Upper lobe of left lung (tissue), 6 donors: Measurements from ENCODE around the gene SSC5D. TPM values are rescaled to one million over a fixed set of nuclear protein-coding genes. Genes with fewer than 3 reads are reported as not detected.

Experiments used
- ATAC-seq, 2 donors: fragments of 200-7000 bp; cut with Tn5 transposase; one replicate each; pipeline ENCODE4 v1.9.1; 2022; ENCODE audit warnings: mild to moderate bottlenecking in 2 of 2, moderate library complexity in 2 of 2; ENCODE audit not compliant: low FRiP score in 2 of 2
- DNase-seq, 2 donors: peaks; one replicate each; pipeline ENCODE4 v3.0.0-alpha.2; 2019 to 2020
- H3K27ac ChIP-seq, 4 donors: fragments of 200-600 bp; sonication (generic); one replicate each; pipeline ENCODE4 v1.5.1; 2016 to 2019
- H3K27me3 ChIP-seq, 4 donors: fragments of 200-600 bp; sonication (generic); one replicate each; pipeline ENCODE4 v1.5.1; 2017 to 2019
- H3K36me3 ChIP-seq, 4 donors: fragments of 200-600 bp; sonication (generic); one replicate each; pipeline ENCODE4 v1.5.1; 2016 to 2019
- H3K4me1 ChIP-seq, 4 donors: fragments of 200-600 bp; sonication (generic); one replicate each; pipeline ENCODE4 v1.5.1; 2018 to 2019
- H3K4me3 ChIP-seq, 4 donors: fragments of 200-600 bp; sonication (generic); one replicate each; pipeline ENCODE4 v1.5.1; 2017 to 2019; ENCODE audit warnings: mild to moderate bottlenecking in 2 of 4, moderate library complexity in 1 of 4
- H3K9me3 ChIP-seq, 4 donors: fragments of 200-600 bp; sonication (generic); one replicate each; pipeline ENCODE4 v1.5.1; 2018 to 2019
- CTCF ChIP-seq, 6 experiments: fragments of 450-650 bp in 4 of 6; fragments of 200-600 bp in 2 of 6; sonication (generic) in 2 of 6; IDR thresholded peaks; one replicate each; pipeline ENCODE4 v1.5.1; 2016 to 2019; ENCODE audit warnings: antibody characterized with exemption in 6 of 6
- EP300 ChIP-seq, 4 donors: sonication (generic); formaldehyde crosslinking; IDR thresholded peaks; one replicate each; pipeline ENCODE4 v1.5.1; 2017; ENCODE audit warnings: antibody characterized with exemption in 4 of 4, control low read depth in 2 of 4
- POLR2A ChIP-seq, 4 donors: fragments of 450-650 bp; IDR thresholded peaks; one replicate each; pipeline ENCODE4 v1.5.1; 2016 to 2017; ENCODE audit warnings: antibody characterized with exemption in 4 of 4, mild to moderate bottlenecking in 2 of 4
- POLR2AphosphoS5 ChIP-seq, 2 donors: sonication (generic); formaldehyde crosslinking; IDR thresholded peaks; one replicate each; pipeline ENCODE4 v1.5.1; 2017; ENCODE audit warnings: antibody characterized with exemption in 2 of 2
- WGBS, 2 donors: methylation state at CpG; one replicate each; pipeline ENCODE4 v1.1.5; 2017 to 2018; 5-methylcytosine and 5-hydroxymethylcytosine counted together
- total RNA-seq, 6 donors: library from RNA; depleted of rRNA in 4 of 6; stranded (reverse); fragments of >200 nt in 4 of 6; gene quantifications; one replicate each; pipeline versions ENCODE4 v1.1.0 to v1.2.1, GENCODE V29; 2016 to 2021
- donor health status: DM: no; HTN: no; CAD: no; lungs with moderate emphysema.
- donor health status: DM: no; HTN: yes; CAD: no; lungs with severe emphysema.

SSC5D gene
- total RNA-seq, 6 donors from 2014 or later: 0.39 to 10.1 (median 6.7) TPM

- peaks cover 6 to 9% (median 9%) of the 10 kb centered on the region in 4 donors for H3K4me1 ChIP-seq
- H3K27ac ChIP-seq: no peak overlapping the region
- no peaks in the 10 kb centered on the region for H3K9me3 ChIP-seq
- H3K27me3 ChIP-seq: no peaks in the 10 kb centered on the region
- no peak overlapping the region for H3K4me3 ChIP-seq
- TF ChIP-seq POLR2AphosphoS5 (IDR thresholded peaks at IDR 0.05) (no peak), CTCF (IDR thresholded peaks at IDR 0.05) (no peak), POLR2A (IDR thresholded peaks at IDR 0.05) (no peak), EP300 (IDR thresholded peaks at IDR 0.05) (no peak)
- no peaks in the 10 kb centered on the region for H3K36me3 ChIP-seq
- peak; percentile 50 to 84 for DNase-seq
- 27 to 36% methylated on average over 25 to 31 of the region's 35 CpGs for WGBS, 2 donors
- peak; percentile 59 to 62 for ATAC-seq
Measured at GRCh38 chr19:55526216-55527196, 38.3 kb downstream of the SSC5D start.

GRCh38 chr19:55527197-55528029 is 39.2 kb downstream of the SSC5D start:
- DNase-seq (no peak), ATAC-seq (no peak)
- Histone ChIP-seq H3K27me3 (no peaks in the 10 kb centered on the region), H3K27ac (no peak overlapping the region), H3K4me1 (peaks cover 6 to 9% (median 9%) of the 10 kb centered on the region in 4 donors), H3K4me3 (no peak overlapping the region), H3K36me3 (no peaks in the 10 kb centered on the region), H3K9me3 (no peaks in the 10 kb centered on the region)
- TF ChIP-seq CTCF (IDR thresholded peaks at IDR 0.05) (no peak), POLR2A (IDR thresholded peaks at IDR 0.05) (no peak), EP300 (IDR thresholded peaks at IDR 0.05) (no peak)
- 80 to 81% methylated on average over 22 of the region's 22 CpGs for WGBS, 2 donors

- 33 to 36% methylated on average over 15 of the region's 15 CpGs for WGBS, 2 donors
- ATAC-seq: no peak
Measured at GRCh38 chr19:55528030-55528803, 40.0 kb downstream of the SSC5D start.

More at GRCh38 chr19:55528030-55528803, 40.0 kb downstream of the SSC5D start:
- Histone ChIP-seq H3K36me3 (no peaks in the 10 kb centered on the region), H3K4me3 (no peak overlapping the region), H3K27me3 (no peaks in the 10 kb centered on the region), H3K9me3 (no peaks in the 10 kb centered on the region), H3K4me1 (peaks cover 6 to 9% (median 9%) of the 10 kb centered on the region in 4 donors), H3K27ac (no peak overlapping the region)
- TF ChIP-seq EP300 (IDR thresholded peaks at IDR 0.05) (no peak), CTCF (IDR thresholded peaks at IDR 0.05) (no peak), POLR2AphosphoS5 (IDR thresholded peaks at IDR 0.05) (no peak), POLR2A (IDR thresholded peaks at IDR 0.05) (no peak)
- no peak for DNase-seq
